Activated CD4-positive, alpha-beta T cell treated with anti-CD3 and anti-CD28 coated beads for 36 hours (primary cell): ENCODE results near the gene MAD1L1. TPM values are rescaled to one million over a fixed set of nuclear protein-coding genes. Genes with fewer than 3 reads are reported as not detected.

Source experiments
- ATAC-seq: fragments of 200-7000 bp; cut with Tn5 transposase; one replicate; pipeline ENCODE4 v1.10.0; 2021; ENCODE audit warnings: mild to moderate bottlenecking, moderate library complexity
- CTCF ChIA-PET: fragments of 350-600 bp; sonication (Branson Sonifier 250); formaldehyde crosslinking; loops from one replicate; lab custom pipeline; 2021; ENCODE audit warnings: antibody characterized with exemption; lab: Charles Lee
- POLR2A ChIA-PET: fragments of 350-600 bp; sonication (Branson Sonifier 250); formaldehyde crosslinking; loops from one replicate; lab custom pipeline; 2021; ENCODE audit warnings: antibody characterized with exemption, inconsistent platforms; lab: Charles Lee
- DNase-seq: peaks from one replicate; pipeline ENCODE4 v3.0.0-alpha.2; 2020
- H3K27ac Mint-ChIP-seq: one replicate; pipeline ENCODE4 v1.8.0; 2021; ENCODE audit warnings: mixed read lengths
- H3K27me3 Mint-ChIP-seq: one replicate; pipeline ENCODE4 v1.8.0; 2021; ENCODE audit warnings: mixed read lengths
- H3K36me3 Mint-ChIP-seq: one replicate; pipeline ENCODE4 v1.8.0; 2021; ENCODE audit warnings: low read depth, mixed read lengths
- H3K4me1 Mint-ChIP-seq: one replicate; pipeline ENCODE4 v1.8.0; 2021; ENCODE audit warnings: mixed read lengths
- H3K4me3 Mint-ChIP-seq: one replicate; pipeline ENCODE4 v1.8.0; 2021; ENCODE audit warnings: mild to moderate bottlenecking, moderate library complexity, mixed read lengths
- H3K9me3 Mint-ChIP-seq: one replicate; pipeline ENCODE4 v1.8.0; 2021; ENCODE audit warnings: low read depth, mixed read lengths
- intact Hi-C, 2 experiments: fragments of 100-400 bp; cut with DNase I in 1 of 2; cut with micrococcal nuclease in 1 of 2; formaldehyde crosslinking; loops; one replicate each; pipeline versions ENCODE4 v1.14.2 to v1.15.1; 2022 to 2024; cut with DNase I, micrococcal nuclease
- total RNA-seq, 2 experiments: library from RNA; stranded (reverse); gene quantifications; one replicate each; pipeline ENCODE4 v1.2.3, GENCODE V29; 2021

Gene MAD1L1
- total RNA-seq, 2 experiments from 2014 or later = 50.2 to 61.7 TPM

- H3K4me1 Mint-ChIP-seq = peaks cover 3% of the 10 kb centered on the region
- intact Hi-C loops = no loop called here
- peaks cover 38% of the 10 kb centered on the region for H3K36me3 Mint-ChIP-seq
- no peaks in the 10 kb centered on the region for H3K9me3 Mint-ChIP-seq
- POLR2A ChIA-PET = no interaction called here
- no peak overlapping the region for H3K4me3 Mint-ChIP-seq
- CTCF ChIA-PET = no interaction called here
- ATAC-seq (no peak), DNase-seq (no peak)
- H3K27me3 Mint-ChIP-seq = no peaks in the 10 kb centered on the region
- H3K27ac Mint-ChIP-seq = no peak overlapping the region
Measured at GRCh38 chr7:2215851-2216250, 16.9 kb downstream of the MAD1L1 start.

- ChIA-PET POLR2A (no interaction called here), CTCF (no interaction called here)
- H3K27me3 Mint-ChIP-seq = no peaks in the 10 kb centered on the region
- peaks cover 40% of the 10 kb centered on the region for H3K36me3 Mint-ChIP-seq
- H3K4me1 Mint-ChIP-seq = peaks cover 6% of the 10 kb centered on the region
- no peaks in the 10 kb centered on the region for H3K9me3 Mint-ChIP-seq
- no peak overlapping the region for H3K4me3 Mint-ChIP-seq
- peak; percentile 48 for DNase-seq
- ATAC-seq = peak; percentile 84
- H3K27ac Mint-ChIP-seq = no peak overlapping the region
- intact Hi-C loops = no loop called here
Measured at GRCh38 chr7:2214636-2215035, 18.1 kb downstream of the MAD1L1 start.

DNA sequence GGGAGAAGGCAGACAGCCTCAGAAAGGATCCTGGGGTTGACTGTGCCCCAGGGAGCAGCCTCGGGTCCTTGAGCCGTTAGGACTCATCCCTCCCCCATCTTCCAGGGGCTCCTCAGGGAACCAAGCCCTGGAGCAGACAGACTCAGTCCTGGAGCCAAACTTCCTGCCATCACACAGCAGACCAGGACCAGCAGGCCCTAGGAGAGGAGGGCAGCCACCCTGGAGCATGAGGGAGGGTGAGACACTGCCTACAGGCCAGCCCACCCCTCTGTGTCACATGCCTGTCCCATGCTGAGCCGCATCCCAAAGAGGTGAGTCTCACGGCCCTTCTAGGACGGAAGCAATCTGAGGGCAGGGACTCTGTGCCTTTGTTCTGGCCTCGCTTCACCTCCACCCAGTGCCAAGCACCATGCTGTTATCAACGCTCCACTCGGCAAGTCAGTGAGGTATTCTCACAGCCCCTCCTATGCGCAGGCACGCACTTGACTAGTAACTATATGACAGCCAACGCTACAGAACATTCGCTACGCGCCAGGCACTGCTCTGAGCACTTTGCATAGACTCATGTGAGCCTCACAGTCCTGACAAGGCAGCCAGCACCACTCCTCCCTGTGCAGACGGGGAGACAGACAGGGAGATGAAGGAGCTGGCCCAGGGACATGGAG is 19.1 kb downstream of the MAD1L1 start:
- ChIA-PET POLR2A (no interaction called here), CTCF (no interaction called here)
- peaks cover 40% of the 10 kb centered on the region for H3K36me3 Mint-ChIP-seq
- H3K4me1 Mint-ChIP-seq = peaks cover 6% of the 10 kb centered on the region
- H3K4me3 Mint-ChIP-seq = no peak overlapping the region
- H3K9me3 Mint-ChIP-seq = no peaks in the 10 kb centered on the region
- no peaks in the 10 kb centered on the region for H3K27me3 Mint-ChIP-seq
- DNase-seq (no peak), ATAC-seq (no peak)
- H3K27ac Mint-ChIP-seq = no peak overlapping the region
- intact Hi-C loops = no loop called here

GRCh38 chr7:2212906-2213305 is 19.8 kb downstream of the MAD1L1 start:
- Mint-ChIP-seq H3K27me3 (no peaks in the 10 kb centered on the region), H3K27ac (no peak overlapping the region), H3K4me1 (peaks cover 6% of the 10 kb centered on the region), H3K9me3 (no peaks in the 10 kb centered on the region), H3K4me3 (no peak overlapping the region), H3K36me3 (peaks cover 38% of the 10 kb centered on the region)
- intact Hi-C loops = no loop called here
- ChIA-PET POLR2A (no interaction called here), CTCF (no interaction called here)
- ATAC-seq (no peak), DNase-seq (no peak)

GRCh38 chr7:2211926-2212325 is 20.8 kb downstream of the MAD1L1 start:
- intact Hi-C loops = no loop called here
- Mint-ChIP-seq H3K27me3 (no peaks in the 10 kb centered on the region), H3K4me1 (peaks cover 6% of the 10 kb centered on the region), H3K36me3 (peaks cover 32% of the 10 kb centered on the region), H3K9me3 (no peaks in the 10 kb centered on the region), H3K4me3 (no peak overlapping the region), H3K27ac (no peak overlapping the region)
- DNase-seq (no peak), ATAC-seq (no peak)
- POLR2A ChIA-PET = no interaction called here
- CTCF ChIA-PET = interaction anchor here (0.6 kb wide), 1 partner anchor 440 kb away, joined by 3 read pairs; no protein-coding TSS in a partner anchor

- intact Hi-C loops = no loop called here
- POLR2A ChIA-PET = no interaction called here
- CTCF ChIA-PET = interaction anchor here (0.7 kb wide), 1 partner anchor 182 kb away, joined by 3 read pairs; no protein-coding TSS in a partner anchor
- peaks cover 6% of the 10 kb centered on the region for H3K4me1 Mint-ChIP-seq
- H3K36me3 Mint-ChIP-seq = peaks cover 29% of the 10 kb centered on the region
- H3K27ac Mint-ChIP-seq = no peak overlapping the region
- ATAC-seq (no peak), DNase-seq (no peak)
- no peaks in the 10 kb centered on the region for H3K9me3 Mint-ChIP-seq
- no peak overlapping the region for H3K4me3 Mint-ChIP-seq
- H3K27me3 Mint-ChIP-seq = no peaks in the 10 kb centered on the region
Measured at GRCh38 chr7:2211259-2211880, 21.4 kb downstream of the MAD1L1 start.

- no peak overlapping the region for H3K4me3 Mint-ChIP-seq
- ChIA-PET POLR2A (no interaction called here), CTCF (interaction anchor here (0.7 kb wide), 1 partner anchor 181 kb away, joined by 3 read pairs; no protein-coding TSS in a partner anchor)
- intact Hi-C loops = no loop called here
- peaks cover 23% of the 10 kb centered on the region for H3K36me3 Mint-ChIP-seq
- ATAC-seq = no peak
- no peaks in the 10 kb centered on the region for H3K9me3 Mint-ChIP-seq
- H3K4me1 Mint-ChIP-seq = peaks cover 6% of the 10 kb centered on the region
- no peak for DNase-seq
- no peak overlapping the region for H3K27ac Mint-ChIP-seq
- no peaks in the 10 kb centered on the region for H3K27me3 Mint-ChIP-seq
Measured at GRCh38 chr7:2210551-2211258, 22.0 kb downstream of the MAD1L1 start.

- peaks cover 6% of the 10 kb centered on the region for H3K4me1 Mint-ChIP-seq
- H3K27ac Mint-ChIP-seq = no peak overlapping the region
- H3K27me3 Mint-ChIP-seq = no peaks in the 10 kb centered on the region
- no peak overlapping the region for H3K4me3 Mint-ChIP-seq
- ATAC-seq (no peak), DNase-seq (no peak)
- POLR2A ChIA-PET = no interaction called here
- CTCF ChIA-PET = interaction anchor here (0.6 kb wide), 1 partner anchor 655 kb away, joined by 4 read pairs; no protein-coding TSS in a partner anchor
- H3K9me3 Mint-ChIP-seq = no peaks in the 10 kb centered on the region
- peaks cover 19% of the 10 kb centered on the region for H3K36me3 Mint-ChIP-seq
- intact Hi-C loops = loop anchor here in 1 of 2 experiments (1.0 to 5.0 kb wide), 3 partner anchors 108 to 631 kb away; no protein-coding TSS in a partner anchor
Measured at GRCh38 chr7:2209961-2210323, 22.8 kb downstream of the MAD1L1 start.

DNA sequence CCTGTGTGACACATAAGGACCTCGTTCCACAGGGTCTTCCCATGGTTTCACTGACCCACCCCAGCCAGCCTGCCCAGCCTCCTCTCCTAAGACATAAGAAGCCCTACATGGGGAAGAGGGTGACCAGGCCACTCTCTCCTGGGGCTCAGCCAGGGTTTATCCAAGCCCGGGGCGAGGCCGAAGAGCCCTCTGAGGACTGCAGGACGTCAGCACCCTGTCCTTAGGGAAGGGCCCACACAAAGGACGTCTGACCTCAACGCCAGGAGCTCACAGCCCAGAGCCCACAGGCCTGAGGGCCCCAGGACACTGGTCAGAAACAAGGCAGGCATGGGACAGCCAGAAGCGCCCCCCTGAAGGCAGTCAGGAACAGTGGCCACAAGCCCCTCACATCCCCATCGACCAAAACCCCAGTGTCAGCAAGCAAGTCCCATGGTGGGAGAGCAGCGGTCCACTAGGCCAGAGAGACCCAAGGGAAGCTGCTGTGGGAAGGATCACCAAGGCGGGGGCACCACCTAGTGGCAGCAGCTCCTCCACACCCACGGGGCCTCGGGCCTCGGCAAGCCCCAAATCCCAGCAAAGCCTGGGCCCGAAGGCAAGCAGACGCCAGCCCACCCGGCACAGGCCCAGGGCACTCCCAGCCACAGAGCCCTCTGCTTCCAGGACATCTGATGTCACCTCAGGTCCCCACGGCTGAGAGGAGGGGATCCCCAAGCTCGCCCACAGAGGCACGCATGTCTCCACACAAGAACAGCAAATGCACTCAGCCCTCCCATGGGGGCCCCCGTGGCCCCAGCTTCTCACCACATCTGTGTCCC is 23.4 kb downstream of the MAD1L1 start:
- POLR2A ChIA-PET = no interaction called here
- CTCF ChIA-PET = interaction anchor here (0.6 to 1.0 kb wide), 2 partner anchors 38 to 654 kb away, joined by 3 to 4 read pairs; no protein-coding TSS in a partner anchor
- H3K27me3 Mint-ChIP-seq = no peaks in the 10 kb centered on the region

DNA sequence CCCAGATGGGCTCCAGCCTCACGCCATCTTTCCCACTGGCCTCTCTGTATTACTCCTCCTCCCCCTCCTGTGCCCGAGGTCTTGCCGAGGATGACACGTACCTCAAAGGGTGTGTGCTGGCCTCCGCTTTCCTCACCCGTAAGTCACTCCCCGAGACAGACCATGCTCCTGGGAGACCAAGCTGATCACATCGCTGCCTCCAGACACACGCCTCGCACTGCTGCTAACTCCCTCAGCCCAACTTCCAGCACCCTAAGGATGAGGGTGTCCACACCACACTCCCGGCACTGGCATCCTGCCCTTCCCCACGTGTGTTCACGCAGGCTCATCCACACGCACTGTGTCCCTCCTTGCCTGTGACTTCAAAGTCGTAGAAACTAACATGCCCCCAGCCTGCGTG is 24.0 kb downstream of the MAD1L1 start:
- POLR2A ChIA-PET = no interaction called here
- intact Hi-C loops = loop anchor here in 1 of 2 experiments (1.0 to 5.0 kb wide), 3 partner anchors 106 to 629 kb away; no protein-coding TSS in a partner anchor
- CTCF ChIA-PET = interaction anchor here (1.0 kb wide), 1 partner anchor 37 kb away, joined by 3 read pairs; no protein-coding TSS in a partner anchor
- H3K36me3 Mint-ChIP-seq = peaks cover 11% of the 10 kb centered on the region
- no peak for ATAC-seq
- no peak for DNase-seq
- H3K27ac Mint-ChIP-seq = no peak overlapping the region
- H3K4me3 Mint-ChIP-seq = no peak overlapping the region
- no peaks in the 10 kb centered on the region for H3K9me3 Mint-ChIP-seq
- H3K4me1 Mint-ChIP-seq = peaks cover 4% of the 10 kb centered on the region
- no peaks in the 10 kb centered on the region for H3K27me3 Mint-ChIP-seq

More for the DNA sequence above, 23.4 kb downstream of the MAD1L1 start:
- ATAC-seq = no peak
- intact Hi-C loops = loop anchor here in 1 of 2 experiments (1.0 to 5.0 kb wide), 3 partner anchors 107 to 630 kb away; no protein-coding TSS in a partner anchor
- peak; percentile 72 for DNase-seq
- H3K27ac Mint-ChIP-seq = no peak overlapping the region
- no peaks in the 10 kb centered on the region for H3K9me3 Mint-ChIP-seq
- H3K4me3 Mint-ChIP-seq = no peak overlapping the region
- peaks cover 4% of the 10 kb centered on the region for H3K4me1 Mint-ChIP-seq
- H3K36me3 Mint-ChIP-seq = peaks cover 16% of the 10 kb centered on the region
